Measurements from ENCODE around the gene CASP3. TPM values are rescaled to one million over a fixed set of nuclear protein-coding genes. Genes with fewer than 3 reads are reported as not detected.

CASP3 gene
- total and polyA plus RNA-seq, 9 of the 15 experiments (the other 6 are each of a cell fraction or from before 2014, with no cell fraction given), result 17.6 to 40.1 (median 31.8) TPM

DNA sequence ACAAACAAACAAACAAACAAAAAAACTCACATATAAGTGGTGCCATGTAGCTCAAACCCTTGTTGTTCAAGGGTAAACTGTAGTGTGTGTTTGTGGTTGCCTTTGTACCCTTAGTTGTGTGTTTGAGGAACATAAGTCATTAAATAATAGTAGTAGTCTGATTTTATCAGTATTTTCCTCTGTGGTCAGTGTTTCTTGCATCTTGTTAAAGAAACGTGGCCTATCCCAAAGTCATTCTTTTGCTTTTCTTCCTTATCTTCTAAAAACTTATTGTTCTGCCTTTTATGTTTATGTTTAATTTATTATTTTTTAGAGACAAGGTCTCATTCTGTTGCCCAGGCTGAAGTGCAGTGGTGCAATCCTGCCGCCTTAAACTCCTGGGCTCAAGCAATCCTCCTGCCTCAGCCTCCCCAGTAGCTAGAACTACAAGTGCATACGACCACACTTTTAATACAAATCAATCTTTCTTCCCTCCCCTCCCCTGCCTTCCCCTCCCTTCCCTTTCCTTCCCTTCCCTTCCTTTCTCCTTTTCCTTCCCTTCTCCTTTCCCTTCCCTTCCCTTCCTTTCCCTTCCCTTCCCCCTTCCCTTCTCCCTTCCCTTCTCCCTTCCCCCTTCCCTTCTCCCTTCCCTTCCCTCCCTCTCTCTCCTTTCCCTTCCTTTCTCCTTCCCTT is 26.7 kb upstream of the CASP3 start (continued):
- TF ChIP-seq, protein P1, sequence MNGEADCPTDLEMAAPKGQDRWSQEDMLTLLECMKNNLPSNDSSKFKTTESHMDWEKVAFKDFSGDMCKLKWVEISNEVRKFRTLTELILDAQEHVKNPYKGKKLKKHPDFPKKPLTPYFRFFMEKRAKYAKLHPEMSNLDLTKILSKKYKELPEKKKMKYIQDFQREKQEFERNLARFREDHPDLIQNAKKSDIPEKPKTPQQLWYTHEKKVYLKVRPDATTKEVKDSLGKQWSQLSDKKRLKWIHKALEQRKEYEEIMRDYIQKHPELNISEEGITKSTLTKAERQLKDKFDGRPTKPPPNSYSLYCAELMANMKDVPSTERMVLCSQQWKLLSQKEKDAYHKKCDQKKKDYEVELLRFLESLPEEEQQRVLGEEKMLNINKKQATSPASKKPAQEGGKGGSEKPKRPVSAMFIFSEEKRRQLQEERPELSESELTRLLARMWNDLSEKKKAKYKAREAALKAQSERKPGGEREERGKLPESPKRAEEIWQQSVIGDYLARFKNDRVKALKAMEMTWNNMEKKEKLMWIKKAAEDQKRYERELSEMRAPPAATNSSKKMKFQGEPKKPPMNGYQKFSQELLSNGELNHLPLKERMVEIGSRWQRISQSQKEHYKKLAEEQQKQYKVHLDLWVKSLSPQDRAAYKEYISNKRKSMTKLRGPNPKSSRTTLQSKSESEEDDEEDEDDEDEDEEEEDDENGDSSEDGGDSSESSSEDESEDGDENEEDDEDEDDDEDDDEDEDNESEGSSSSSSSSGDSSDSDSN (IDR thresholded peaks at IDR 0.05; ENCODE audit: borderline replicate concordance in 1 of 2, low read depth in 2 of 2, low read length in 2 of 2), result no peak
- no peak for TF ChIP-seq ZNF408 (CRISPR knock-in tag; IDR thresholded peaks at IDR 0.05; ENCODE audit: low read depth)
- TF ChIP-seq, protein P2, sequence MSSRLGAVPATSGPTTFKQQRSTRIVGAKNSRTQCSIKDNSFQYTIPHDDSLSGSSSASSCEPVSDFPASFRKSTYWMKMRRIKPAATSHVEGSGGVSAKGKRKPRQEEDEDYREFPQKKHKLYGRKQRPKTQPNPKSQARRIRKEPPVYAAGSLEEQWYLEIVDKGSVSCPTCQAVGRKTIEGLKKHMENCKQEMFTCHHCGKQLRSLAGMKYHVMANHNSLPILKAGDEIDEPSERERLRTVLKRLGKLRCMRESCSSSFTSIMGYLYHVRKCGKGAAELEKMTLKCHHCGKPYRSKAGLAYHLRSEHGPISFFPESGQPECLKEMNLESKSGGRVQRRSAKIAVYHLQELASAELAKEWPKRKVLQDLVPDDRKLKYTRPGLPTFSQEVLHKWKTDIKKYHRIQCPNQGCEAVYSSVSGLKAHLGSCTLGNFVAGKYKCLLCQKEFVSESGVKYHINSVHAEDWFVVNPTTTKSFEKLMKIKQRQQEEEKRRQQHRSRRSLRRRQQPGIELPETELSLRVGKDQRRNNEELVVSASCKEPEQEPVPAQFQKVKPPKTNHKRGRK (tag; IDR thresholded peaks at IDR 0.05), result peak; percentile 30; the same call in 1 of the 2 replicates
- no peak for TF ChIP-seq KHSRP (IDR thresholded peaks at IDR 0.05)
- TF ChIP-seq ETV1 (tag; conservative IDR thresholded peaks at IDR 0.05; ENCODE audit: low read depth), result no peak
- TF ChIP-seq, protein P3, sequence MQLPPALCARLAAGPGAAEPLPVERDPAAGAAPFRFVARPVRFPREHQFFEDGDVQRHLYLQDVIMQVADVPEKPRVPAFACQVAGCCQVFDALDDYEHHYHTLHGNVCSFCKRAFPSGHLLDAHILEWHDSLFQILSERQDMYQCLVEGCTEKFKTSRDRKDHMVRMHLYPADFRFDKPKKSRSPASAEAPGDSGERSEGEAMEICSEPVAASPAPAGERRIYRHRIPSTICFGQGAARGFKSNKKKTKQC (CRISPR knock-in tag; IDR thresholded peaks at IDR 0.05), result no peak
